ENCODE measurements around the gene JAZF1. TPM values are rescaled to one million over a fixed set of nuclear protein-coding genes. Genes with fewer than 3 reads are reported as not detected.
A peak's percentile ranks its signal among the peaks of the same experiment; 100 is the strongest.

Gene JAZF1
- total and polyA plus RNA-seq, 2 of the 8 experiments (the other 6 are each of a cell fraction or from before 2014, with no cell fraction given), result 2.6 to 21.8 TPM

DNA sequence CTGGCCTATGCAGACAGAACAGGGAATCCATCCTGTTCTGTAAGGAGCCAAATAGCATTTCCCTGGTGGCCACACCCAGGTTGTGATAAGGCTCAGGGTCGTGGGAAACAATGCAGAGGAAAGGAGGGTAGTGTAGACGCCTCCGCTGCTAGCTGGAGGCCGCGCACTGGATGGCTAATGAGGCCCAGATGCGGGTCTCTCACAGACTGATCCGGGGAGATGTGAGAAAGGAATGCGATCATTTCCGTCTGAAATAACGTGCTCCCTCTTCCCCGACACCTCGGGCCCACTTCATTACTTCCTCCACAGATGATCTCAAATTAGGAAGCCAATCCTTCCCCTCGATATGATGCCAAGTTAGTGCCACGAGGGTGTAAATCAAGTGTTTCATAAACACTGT is 237.4 kb downstream of the JAZF1 start:
- Histone ChIP-seq H2AFZ (ENCODE audit: low read length) (no peak overlapping the region), H2BK20ac (ENCODE audit: low read length) (no peak overlapping the region), H3K9me3 (ENCODE audit: insufficient read depth in 2 of 2, low read depth in 1 of 2, low read length in 1 of 2) (no peaks in the 10 kb centered on the region), H3K23ac (ENCODE audit: insufficient read length) (no peak overlapping the region), H4K20me1 (replicated peaks in 1 of 2; ENCODE audit: control insufficient read depth in 1 of 2, insufficient read depth in 2 of 2, low read length in 2 of 2) (peaks cover 0 to 1% of the 10 kb centered on the region in 2 experiments), H3K79me2 (ENCODE audit: control insufficient read depth in 1 of 2, insufficient read depth in 2 of 2, low read length in 2 of 2) (no peaks in the 10 kb centered on the region), H4K5ac (ENCODE audit: insufficient read length, low read depth, low read length) (no peak overlapping the region), H3K18ac (ENCODE audit: extremely low read depth, low read length) (no peak overlapping the region), H3K36me3 (ENCODE audit: control insufficient read depth in 2 of 4, insufficient read depth in 4 of 4, low read length in 3 of 4) (no peaks in the 10 kb centered on the region), H2BK120ac (replicated peaks; ENCODE audit: low read depth, low read length) (no peak overlapping the region), H3K23me2 (ENCODE audit: low read depth, low read length) (no peaks in the 10 kb centered on the region; the same call in 1 of the 2 replicates), H4K91ac (replicated peaks; ENCODE audit: insufficient read length, low read length) (no peak overlapping the region), H2AK5ac (ENCODE audit: low read depth, low read length) (no peak overlapping the region), H2BK5ac (ENCODE audit: low read depth, low read length) (no peak overlapping the region), H3K4me3 (ENCODE audit: extremely low read depth in 1 of 4, insufficient read depth in 2 of 4, low read depth in 3 of 4, low read length in 4 of 4) (no peak overlapping the region), H2BK12ac (ENCODE audit: low read depth, low read length) (no peak overlapping the region), H4K8ac (ENCODE audit: extremely low read depth, insufficient read depth, low read length) (no peak overlapping the region), H3K27ac (ENCODE audit: low read depth, low read length) (no peak overlapping the region), H3K9ac (replicated peaks in 1 of 4; ENCODE audit: extremely low read depth in 1 of 4, low read depth in 3 of 4, low read length in 3 of 4) (no peak overlapping the region), H3K79me1 (ENCODE audit: low read depth, low read length) (no peaks in the 10 kb centered on the region; the same call in 1 of the 2 replicates), H3K4ac (replicated peaks; ENCODE audit: insufficient read length, low read depth, low read length) (no peak overlapping the region), H3K27me3 (replicated peaks in 1 of 4; ENCODE audit: control insufficient read depth in 3 of 4, extremely low read depth in 1 of 4, insufficient read depth in 3 of 4, low read length in 3 of 4) (no peaks in the 10 kb centered on the region), H3K56ac (replicated peaks; ENCODE audit: insufficient read length, low read depth, low read length) (no peak overlapping the region), H2BK15ac (ENCODE audit: low read length) (no peak overlapping the region), H3K4me2 (ENCODE audit: insufficient read depth in 1 of 2, low read depth in 2 of 2, low read length in 2 of 2) (no peak overlapping the region), H3K14ac (ENCODE audit: insufficient read length) (no peak overlapping the region), H3K4me1 (replicated peaks in 1 of 4; ENCODE audit: control insufficient read depth in 3 of 4, insufficient read depth in 4 of 4, low read length in 3 of 4) (no peaks in the 10 kb centered on the region)
- WGBS, 2 experiments (ENCODE audit: extremely low coverage in 1 of 2, insufficient coverage in 1 of 2, insufficient read length in 1 of 2, insufficient replicate concordance in 2 of 2, low coverage in 1 of 2, low lambda C conversion rate in 2 of 2, missing lambda C conversion rate in 1 of 2), result 86% methylated on average over 14 of the region's 14 CpGs; no CpG with 5 or more reads in 1 of the 2 experiments
- no peak for DNase-seq (ENCODE audit: low read depth in 1 of 2, low spot score in 2 of 2)
- CTCF ChIA-PET (ENCODE audit: partially characterized antibody), result no interaction called here
- peak; percentile 13 for FAIRE-seq
- POLR2A ChIA-PET (ENCODE audit: partially characterized antibody), result no interaction called here
- TF ChIP-seq SRF (IDR thresholded peaks at IDR 0.05; ENCODE audit: low read depth, low read length) (no peak), TBP (IDR thresholded peaks at IDR 0.05; ENCODE audit: low read depth, low read length) (no peak), NANOG (IDR thresholded peaks at IDR 0.05; ENCODE audit: insufficient read depth, low read depth, low read length, poor library complexity, severe bottlenecking) (no peak), GTF2F1 (IDR thresholded peaks at IDR 0.05; ENCODE audit: borderline replicate concordance, low read depth, low read length) (no peak), RNF2 (IDR thresholded peaks at IDR 0.05; ENCODE audit: borderline replicate concordance, low read depth, low read length, missing control alignments, poor library complexity, severe bottlenecking) (no peak), TAF1 (IDR thresholded peaks at IDR 0.05; ENCODE audit: low read depth, low read length) (no peak), BACH1 (IDR thresholded peaks at IDR 0.05; ENCODE audit: low read length) (no peak), SP2 (IDR thresholded peaks at IDR 0.05; ENCODE audit: low read length) (no peak), TAF7 (optimal IDR thresholded peaks at IDR 0.05; ENCODE audit: borderline replicate concordance, low read depth, low read length) (no peak), SIRT6 (IDR thresholded peaks at IDR 0.05; ENCODE audit: low read length) (no peak), NRF1 (IDR thresholded peaks at IDR 0.05; ENCODE audit: low read depth, low read length) (no peak), SUZ12 (IDR thresholded peaks at IDR 0.05; ENCODE audit: low read length) (no peak), RFX5 (IDR thresholded peaks at IDR 0.05; ENCODE audit: borderline replicate concordance, low read depth, low read length) (no peak), SP4 (IDR thresholded peaks at IDR 0.05; ENCODE audit: low read length) (no peak), RXRA (IDR thresholded peaks at IDR 0.05; ENCODE audit: insufficient read depth, low read depth, low read length) (no peak), GABPA (IDR thresholded peaks at IDR 0.05; ENCODE audit: borderline replicate concordance, insufficient read depth, low read length) (no peak)

Data from H1 (cell line).